ENCODE results near the gene SLC23A1.
A peak's percentile ranks its signal among the peaks of the same experiment; 100 is the strongest.

SLC23A1 gene

GRCh38 chr5:139343476-139343875, 39.6 kb downstream of the SLC23A1 start:
- H3K36me3 ChIP-seq (ENCODE audit: control insufficient read depth in 2 of 2, insufficient read depth in 1 of 2, low read length in 2 of 2) = peaks cover 16 to 39% of the 10 kb centered on the region in 2 experiments
- no peak overlapping the region for H3K27ac ChIP-seq (ENCODE audit: extremely low read depth, low read depth, low read length)
- no peaks in the 10 kb centered on the region for H3K9me3 ChIP-seq (ENCODE audit: control insufficient read depth, insufficient read depth, low read depth, low read length)
- peaks cover 11% of the 10 kb centered on the region for H3K4me1 ChIP-seq (ENCODE audit: control insufficient read depth, insufficient read depth, low read length)
- ChIA-PET POLR2A (interaction anchor here (1.5 kb wide), 1 partner anchor 21 kb away, joined by 4 read pairs; no protein-coding TSS in a partner anchor), CTCF (interaction anchor here (0.6 to 0.7 kb wide), 2 partner anchors 17 to 990 kb away, joined by 3 read pairs; no protein-coding TSS in a partner anchor)
- H3K4me3 ChIP-seq (ENCODE audit: low read depth, low read length) = peak overlapping the region; percentile 97
- TF ChIP-seq ZNF18 (tag by site-specific recombination; IDR thresholded peaks at IDR 0.05) (0 out of 2 replicates have a peak, but pooled peaks have one; percentile 12), KLF9 (tag by site-specific recombination; IDR thresholded peaks at IDR 0.05; ENCODE audit: low read depth) (no peak), ZNF362 (tag by site-specific recombination; IDR thresholded peaks at IDR 0.05) (peak; percentile 94), ZNF521 (tag by site-specific recombination; IDR thresholded peaks at IDR 0.05) (no peak), KLF10 (tag by site-specific recombination; IDR thresholded peaks at IDR 0.05) (no peak), YY2 (tag by site-specific recombination; IDR thresholded peaks at IDR 0.05) (no peak), SP2 (tag by site-specific recombination; IDR thresholded peaks at IDR 0.05) (peak; percentile 29; the same call in 1 of the 2 replicates), ZNF626 (tag by site-specific recombination; IDR thresholded peaks at IDR 0.05) (no peak), ZNF645 (tag by site-specific recombination; IDR thresholded peaks at IDR 0.05) (no peak), GLIS2 (tag by site-specific recombination; IDR thresholded peaks at IDR 0.05) (no peak), ZNF658 (tag by site-specific recombination; IDR thresholded peaks at IDR 0.05) (no peak), SCRT2 (tag by site-specific recombination; IDR thresholded peaks at IDR 0.05) (no peak)

- ChIA-PET POLR2A (interaction anchor here (0.5 to 3.3 kb wide), 27 partner anchors 10 to 1129 kb away, joined by 3 to 62 read pairs (median 5); partner anchors contain the start of genes CDC23, DNAJC18, HSPA9 and MATR3), CTCF (interaction anchor here (0.5 to 1.6 kb wide), 16 partner anchors 8 to 786 kb away, joined by 3 to 7 read pairs (median 4); partner anchors contain the start of gene MATR3)
- peaks cover 16 to 28% of the 10 kb centered on the region in 2 experiments for H3K36me3 ChIP-seq (ENCODE audit: control insufficient read depth in 2 of 2, insufficient read depth in 1 of 2, low read length in 2 of 2)
- no peak for TF ChIP-seq ZNF202 (tag by site-specific recombination; IDR thresholded peaks at IDR 0.05; ENCODE audit: borderline replicate concordance)
- no peak for TF ChIP-seq ZNF211 (tag by site-specific recombination; IDR thresholded peaks at IDR 0.05; ENCODE audit: low read depth)
- no peak for TF ChIP-seq ZNF707 (tag by site-specific recombination; IDR thresholded peaks at IDR 0.05)
- no peak for TF ChIP-seq ZNF140 (tag by site-specific recombination; IDR thresholded peaks at IDR 0.05)
- no peak for TF ChIP-seq ZNF704 (tag by site-specific recombination; IDR thresholded peaks at IDR 0.05)
- 0 out of 2 replicates have a peak, but pooled peaks have one; percentile 28 for TF ChIP-seq ZNF184 (tag by site-specific recombination; IDR thresholded peaks at IDR 0.05)
- no peak for TF ChIP-seq ZNF571 (tag by site-specific recombination; IDR thresholded peaks at IDR 0.05)
- H3K4me3 ChIP-seq (ENCODE audit: low read depth, low read length) = peak overlapping the region; percentile 97
- peak overlapping the region; percentile 97 for H3K27ac ChIP-seq (ENCODE audit: extremely low read depth, low read depth, low read length)
- peaks cover 11% of the 10 kb centered on the region for H3K4me1 ChIP-seq (ENCODE audit: control insufficient read depth, insufficient read depth, low read length)
- no peaks in the 10 kb centered on the region for H3K9me3 ChIP-seq (ENCODE audit: control insufficient read depth, insufficient read depth, low read depth, low read length)
These were observed 40.7 kb downstream of the SLC23A1 start for GRCh38 chr5:139342423-139342723.
